Prostate gland (tissue), 2 donors: ENCODE results near the gene SHISA2.

Experiments
- POLR2A ChIP-seq: fragments of 450-650 bp; IDR thresholded peaks from one replicate; pipeline ENCODE4 v1.6.1; 2016; ENCODE audit warnings: antibody characterized with exemption, mild to moderate bottlenecking
- TF ChIP-seq, protein P1 (sequence below), 4 experiments: fragments of 200-600 bp in 2 of 4; fragments of 450-650 bp in 2 of 4; sonication (generic) in 2 of 4; IDR thresholded peaks; 1 replicate in 3 of 4; 2 replicates in 1 of 4; pipeline ENCODE4 v1.5.1; 2016 to 2019; ENCODE audit warnings: antibody characterized with exemption in 4 of 4, mild to moderate bottlenecking in 2 of 4, moderate library complexity in 2 of 4

DNA sequence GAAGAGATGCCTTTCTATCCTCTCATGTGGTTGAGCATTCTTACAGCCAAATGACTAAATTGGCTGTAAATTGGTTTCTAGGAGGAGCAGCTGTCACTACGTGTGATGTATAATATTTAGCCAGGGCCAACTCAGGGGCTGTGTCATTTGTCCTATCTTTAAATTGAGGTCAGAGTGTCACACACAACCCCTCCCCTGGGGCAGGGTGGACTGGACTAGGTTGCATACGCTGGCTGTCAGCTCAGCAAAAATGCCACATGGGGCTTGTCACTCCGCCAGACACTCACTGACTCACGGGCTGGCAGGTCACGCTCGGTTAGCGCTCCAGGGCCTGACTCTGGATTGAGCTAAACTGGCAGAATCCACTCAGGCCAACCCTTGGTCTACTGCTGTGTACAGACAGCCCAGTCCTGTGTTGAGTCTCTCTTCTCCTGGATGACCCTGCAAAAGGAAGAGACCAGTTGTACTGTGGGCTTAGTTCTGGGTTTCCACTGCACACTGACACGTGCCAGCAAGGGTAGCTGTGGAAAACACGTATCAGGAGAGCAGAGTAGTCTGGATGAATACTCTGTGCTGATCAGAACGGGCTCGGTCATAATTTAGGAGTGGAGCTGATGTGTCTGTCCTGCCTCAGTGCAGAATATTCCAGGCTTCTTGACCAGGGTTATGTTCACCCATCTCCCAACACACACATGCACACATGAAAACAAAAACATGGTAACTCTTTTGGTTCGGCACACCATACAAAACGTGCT, 29.1 kb downstream of the SHISA2 start:
- TF ChIP-seq POLR2A, result no peak
- TF ChIP-seq, protein P1, sequence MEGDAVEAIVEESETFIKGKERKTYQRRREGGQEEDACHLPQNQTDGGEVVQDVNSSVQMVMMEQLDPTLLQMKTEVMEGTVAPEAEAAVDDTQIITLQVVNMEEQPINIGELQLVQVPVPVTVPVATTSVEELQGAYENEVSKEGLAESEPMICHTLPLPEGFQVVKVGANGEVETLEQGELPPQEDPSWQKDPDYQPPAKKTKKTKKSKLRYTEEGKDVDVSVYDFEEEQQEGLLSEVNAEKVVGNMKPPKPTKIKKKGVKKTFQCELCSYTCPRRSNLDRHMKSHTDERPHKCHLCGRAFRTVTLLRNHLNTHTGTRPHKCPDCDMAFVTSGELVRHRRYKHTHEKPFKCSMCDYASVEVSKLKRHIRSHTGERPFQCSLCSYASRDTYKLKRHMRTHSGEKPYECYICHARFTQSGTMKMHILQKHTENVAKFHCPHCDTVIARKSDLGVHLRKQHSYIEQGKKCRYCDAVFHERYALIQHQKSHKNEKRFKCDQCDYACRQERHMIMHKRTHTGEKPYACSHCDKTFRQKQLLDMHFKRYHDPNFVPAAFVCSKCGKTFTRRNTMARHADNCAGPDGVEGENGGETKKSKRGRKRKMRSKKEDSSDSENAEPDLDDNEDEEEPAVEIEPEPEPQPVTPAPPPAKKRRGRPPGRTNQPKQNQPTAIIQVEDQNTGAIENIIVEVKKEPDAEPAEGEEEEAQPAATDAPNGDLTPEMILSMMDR (IDR thresholded peaks at IDR 0.05), result no peak
